ENCODE results near the gene GDI1.
A peak's percentile ranks its signal among the peaks of the same experiment; 100 is the strongest.

The GDI1 gene

DNA sequence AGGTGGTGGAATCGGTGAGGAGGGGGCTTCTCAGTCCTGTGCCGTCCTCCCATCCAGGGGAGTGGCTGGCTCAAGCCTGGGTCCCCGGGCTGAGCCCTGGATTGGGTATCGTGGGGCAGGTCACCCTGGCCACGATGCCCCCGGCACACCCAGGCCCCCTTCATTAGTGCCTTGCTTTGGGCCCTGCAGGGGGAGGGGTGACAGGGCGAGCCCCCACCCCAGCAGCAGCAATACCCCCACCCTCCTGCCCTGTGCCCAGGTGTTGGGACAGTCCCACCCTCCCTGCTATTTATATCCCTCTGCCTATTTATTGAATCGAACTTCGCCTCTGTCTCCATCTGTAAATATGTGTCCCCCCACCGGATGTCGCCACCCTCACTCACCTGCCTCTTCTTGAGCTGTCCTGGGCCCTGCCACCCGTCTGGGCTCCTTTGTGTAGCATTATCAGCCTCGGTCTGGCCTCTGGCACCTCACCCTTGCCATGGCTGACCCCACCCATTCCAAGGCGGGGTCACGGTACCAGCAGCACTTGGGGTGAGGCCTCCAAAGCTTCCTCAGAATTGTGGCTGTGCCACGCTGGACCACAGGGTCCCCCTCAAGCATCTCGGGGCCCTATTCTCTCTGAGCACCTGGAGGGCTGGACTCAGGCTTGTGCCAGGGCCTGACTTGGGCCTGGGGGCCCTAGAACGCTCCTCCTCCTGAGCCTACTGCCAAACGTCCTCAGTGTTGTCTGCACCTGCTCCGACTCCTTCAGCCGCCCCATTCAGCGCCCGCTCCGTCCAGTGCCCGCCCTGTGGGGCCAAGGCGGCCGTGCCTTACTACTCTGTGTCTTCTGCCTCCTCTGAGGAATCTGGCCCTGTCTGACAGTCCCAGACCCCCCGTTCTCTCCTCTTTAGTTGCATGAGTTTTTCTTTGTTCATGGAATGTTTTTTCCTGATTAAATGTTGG is 36.0 kb downstream of the GDI1 start:
- DNase-seq (ENCODE audit: low spot score): no peak
- in situ Hi-C loops (cut with MboI; ENCODE audit: low pct_unique_long_range_greater_than_20kb, low sequenced_read_pairs, unreplicated experiment): no loop called here
- TF ChIP-seq, protein P1, sequence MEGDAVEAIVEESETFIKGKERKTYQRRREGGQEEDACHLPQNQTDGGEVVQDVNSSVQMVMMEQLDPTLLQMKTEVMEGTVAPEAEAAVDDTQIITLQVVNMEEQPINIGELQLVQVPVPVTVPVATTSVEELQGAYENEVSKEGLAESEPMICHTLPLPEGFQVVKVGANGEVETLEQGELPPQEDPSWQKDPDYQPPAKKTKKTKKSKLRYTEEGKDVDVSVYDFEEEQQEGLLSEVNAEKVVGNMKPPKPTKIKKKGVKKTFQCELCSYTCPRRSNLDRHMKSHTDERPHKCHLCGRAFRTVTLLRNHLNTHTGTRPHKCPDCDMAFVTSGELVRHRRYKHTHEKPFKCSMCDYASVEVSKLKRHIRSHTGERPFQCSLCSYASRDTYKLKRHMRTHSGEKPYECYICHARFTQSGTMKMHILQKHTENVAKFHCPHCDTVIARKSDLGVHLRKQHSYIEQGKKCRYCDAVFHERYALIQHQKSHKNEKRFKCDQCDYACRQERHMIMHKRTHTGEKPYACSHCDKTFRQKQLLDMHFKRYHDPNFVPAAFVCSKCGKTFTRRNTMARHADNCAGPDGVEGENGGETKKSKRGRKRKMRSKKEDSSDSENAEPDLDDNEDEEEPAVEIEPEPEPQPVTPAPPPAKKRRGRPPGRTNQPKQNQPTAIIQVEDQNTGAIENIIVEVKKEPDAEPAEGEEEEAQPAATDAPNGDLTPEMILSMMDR (IDR thresholded peaks at IDR 0.05; ENCODE audit: extremely low read depth, insufficient read depth, missing control alignments): no peak

DNA sequence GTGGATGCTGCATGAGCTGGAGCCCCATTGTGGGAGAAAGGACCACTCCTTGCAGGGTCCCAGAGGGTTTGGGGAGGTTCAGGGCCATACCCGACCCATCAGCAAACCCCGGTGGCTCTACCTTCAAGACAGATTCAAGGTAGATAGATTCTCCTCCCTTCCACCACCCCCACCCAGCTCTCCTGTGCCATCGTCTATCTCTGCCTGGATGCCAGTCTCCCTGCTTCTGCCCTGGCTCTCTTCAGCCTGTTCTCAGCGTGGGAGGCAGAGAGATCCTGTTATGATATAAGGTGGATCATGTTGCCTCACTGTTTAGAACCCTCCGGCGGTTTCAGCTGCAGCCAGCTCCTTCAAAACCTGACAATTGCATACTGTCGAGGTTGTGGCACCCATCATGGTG is 36.7 kb downstream of the GDI1 start:
- in situ Hi-C loops (cut with MboI; ENCODE audit: low pct_unique_long_range_greater_than_20kb, low sequenced_read_pairs, unreplicated experiment): no loop called here
- TF ChIP-seq, protein P1 (IDR thresholded peaks at IDR 0.05; ENCODE audit: extremely low read depth, insufficient read depth, missing control alignments): no peak
- DNase-seq (ENCODE audit: low spot score): no peak

DNA sequence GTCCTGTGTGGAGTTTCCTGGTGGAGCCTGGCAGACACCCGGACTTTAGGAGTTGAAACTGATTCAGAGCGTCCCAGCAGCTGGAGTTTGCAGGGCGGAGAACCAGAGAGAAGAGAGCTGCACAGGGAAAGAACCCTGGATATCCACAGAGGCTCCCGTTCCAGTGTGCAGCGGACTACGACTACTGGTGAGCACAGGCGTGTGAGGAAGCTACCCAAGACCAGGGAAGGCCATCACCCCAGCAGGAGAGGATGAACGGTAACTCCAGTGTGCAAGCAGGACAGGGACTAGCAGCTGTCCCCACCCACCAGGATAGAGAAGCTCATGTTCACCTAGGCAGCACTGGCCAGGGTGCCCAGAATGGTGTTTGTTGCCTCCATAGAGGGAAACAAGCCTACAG is 39.9 kb downstream of the GDI1 start:
- TF ChIP-seq, protein P1 (IDR thresholded peaks at IDR 0.05; ENCODE audit: extremely low read depth, insufficient read depth, missing control alignments): no peak
- no peak for DNase-seq (ENCODE audit: low spot score)
- in situ Hi-C loops (cut with MboI; ENCODE audit: low pct_unique_long_range_greater_than_20kb, low sequenced_read_pairs, unreplicated experiment): no loop called here

DNA sequence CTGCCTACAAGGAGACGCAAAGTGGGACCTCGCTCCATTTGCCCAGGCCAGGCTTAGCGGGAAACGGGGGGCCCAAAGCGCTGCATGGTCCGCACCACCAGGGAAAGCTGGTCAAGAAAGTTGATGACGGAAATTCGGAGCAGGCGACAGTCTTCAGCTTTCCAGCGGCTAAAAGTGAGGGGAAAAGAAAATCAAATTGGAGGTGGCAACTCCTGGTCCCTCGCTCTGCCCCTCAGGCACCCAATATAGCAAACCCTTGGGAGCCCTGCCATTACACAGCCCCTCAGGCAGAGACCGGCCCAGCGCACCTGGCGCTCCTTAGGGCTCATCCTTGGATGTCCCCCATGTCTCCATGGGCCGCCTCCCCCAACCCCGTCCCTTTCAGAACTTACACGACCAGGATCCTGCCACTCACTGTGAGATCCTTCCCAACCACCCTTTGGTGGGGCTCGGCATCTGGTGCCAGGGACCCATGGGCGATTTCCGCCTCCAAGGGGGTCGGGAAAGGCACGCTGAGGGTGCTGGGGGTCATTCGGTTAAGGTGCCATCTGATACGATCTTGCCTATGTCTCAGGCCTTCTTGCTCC is 41.0 kb downstream of the GDI1 start:
- no peak for DNase-seq (ENCODE audit: low spot score)
- in situ Hi-C loops (cut with MboI; ENCODE audit: low pct_unique_long_range_greater_than_20kb, low sequenced_read_pairs, unreplicated experiment): no loop called here
- TF ChIP-seq, protein P1 (IDR thresholded peaks at IDR 0.05; ENCODE audit: extremely low read depth, insufficient read depth, missing control alignments): no peak

DNA sequence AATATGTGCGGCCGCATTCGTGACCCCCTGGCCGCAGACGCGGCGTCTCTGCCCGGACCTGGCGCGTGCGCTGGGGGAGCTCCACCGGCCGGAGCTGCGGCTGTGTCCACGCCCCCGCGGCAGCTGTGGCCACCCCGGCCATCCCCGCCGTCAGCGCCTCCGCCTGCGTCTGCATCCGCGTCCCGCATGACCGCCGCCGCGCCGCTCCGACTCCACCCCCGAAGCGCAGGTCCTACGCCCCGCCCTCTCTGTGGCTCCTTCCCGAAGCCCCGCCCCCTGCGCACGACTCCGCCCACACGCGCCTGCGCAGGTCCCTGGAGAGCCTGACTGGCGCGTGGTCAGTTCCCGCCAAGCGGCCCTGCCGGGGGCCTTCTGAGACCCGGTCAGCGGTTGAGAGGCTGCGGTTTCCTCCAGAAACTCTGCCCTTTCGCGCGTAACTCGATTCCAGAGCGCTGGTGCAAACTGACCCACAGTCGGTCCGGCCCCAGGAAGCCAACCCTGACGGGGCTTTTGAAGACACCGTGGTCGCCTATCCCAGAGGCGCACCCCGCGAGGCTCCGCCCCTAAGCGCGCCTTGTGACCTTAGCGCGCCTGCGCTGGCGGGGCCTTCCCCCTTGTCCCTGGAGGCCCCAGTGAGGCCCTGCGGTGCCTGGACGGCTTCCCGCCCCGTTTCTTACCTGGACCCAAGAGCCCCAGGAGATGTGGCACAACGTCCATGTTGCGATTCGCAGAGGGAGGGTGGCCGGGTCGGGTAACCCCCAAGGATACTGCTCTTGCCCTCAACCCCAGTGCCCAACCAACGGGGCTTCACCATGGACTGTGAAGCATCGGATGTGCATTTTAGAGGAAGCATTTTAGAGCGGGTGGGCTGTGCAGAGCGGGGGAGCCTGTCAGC is 42.0 kb downstream of the GDI1 start, which contains the start of gene LAGE3:
Gene LAGE3 (minus strand): TSS at position 554 of the 895 bp plus-strand sequence. CDS start 366 bp downstream, at position 188.
- DNase-seq (ENCODE audit: low spot score): peak; percentile 94
- in situ Hi-C loops (cut with MboI; ENCODE audit: low pct_unique_long_range_greater_than_20kb, low sequenced_read_pairs, unreplicated experiment): no loop called here
- TF ChIP-seq, protein P1 (IDR thresholded peaks at IDR 0.05; ENCODE audit: extremely low read depth, insufficient read depth, missing control alignments): no peak

DNA sequence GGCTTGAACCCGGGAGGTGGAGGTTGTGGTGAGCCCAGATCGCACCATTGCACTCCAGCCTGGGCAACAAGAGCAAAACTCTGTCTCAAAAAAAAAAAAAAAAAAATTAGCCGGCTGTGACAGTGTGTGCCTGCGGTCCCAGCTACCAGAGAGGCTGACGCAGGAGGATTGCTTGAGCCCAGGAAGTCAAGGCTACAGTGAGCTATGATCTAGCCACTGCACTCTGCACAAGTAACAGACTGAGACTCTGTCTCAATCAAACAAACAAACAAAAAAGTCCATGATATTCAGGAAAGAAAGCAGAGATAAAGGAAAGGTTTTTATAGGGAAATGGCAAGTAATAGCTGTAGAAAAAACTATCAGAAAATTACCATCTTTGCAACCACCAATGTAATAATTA is 44.2 kb downstream of the GDI1 start:
- TF ChIP-seq, protein P1 (IDR thresholded peaks at IDR 0.05; ENCODE audit: extremely low read depth, insufficient read depth, missing control alignments): no peak
- no peak for DNase-seq (ENCODE audit: low spot score)
- in situ Hi-C loops (cut with MboI; ENCODE audit: low pct_unique_long_range_greater_than_20kb, low sequenced_read_pairs, unreplicated experiment): no loop called here
